K562 (cell line): ENCODE measurements around the gene FTSJ3. TPM values are rescaled to one million over a fixed set of nuclear protein-coding genes. Genes with fewer than 3 reads are reported as not detected.

Experiments used
- ATAC-seq: fragments of 200-7000 bp; cut with Tn5 transposase; 3 replicates; pipeline ENCODE4 v1.9.1; 2020; ENCODE audit warnings: moderate library complexity
- BruUV-seq: library from RNA; stranded (reverse); fragments of 400-500 nt; replicated peaks from 2 replicates; lab custom pipeline; 2021; lab: Mats Ljungman, UMichigan
- CTCF ChIA-PET: fragments of 300-600 bp; formaldehyde crosslinking; extraction: SDS; loops from one replicate; lab custom pipeline; 2021; ENCODE audit warnings: low intra/inter-chr PET ratio; lab: Yijun Ruan, JAX
- POLR2A ChIA-PET: fragments of 300-600, 350-650 bp; sonication (Branson Sonifier 250); formaldehyde crosslinking; extraction: SDS; loops from one replicate; lab custom pipeline; 2021; ENCODE audit warnings: antibody characterized with exemption, inconsistent platforms; lab: Yijun Ruan, JAX
- DNase-seq, 4 experiments: peaks; one replicate each; pipeline versions ENCODE4 v3.0.0 to v3.0.0-alpha.2; 2011 to 2018; ENCODE audit warnings: low spot score in 3 of 4, mixed read lengths in 3 of 4; ENCODE audit errors: extremely low read depth in 1 of 4
- FAIRE-seq: peaks from 2 replicates; lab custom pipeline; 2011; peaks lifted over from hg19 to GRCh38; lab: Jason Lieb, UNC
- H2AFZ ChIP-seq: 2 replicates; pipeline ENCODE4 v1.6.0; 2011; ENCODE audit warnings: low read depth, low read length, control low read depth, inconsistent platforms
- H3K27ac ChIP-seq: fragments of 200-600 bp; 3 replicates; pipeline ENCODE4 v1.8.0; 2011; ENCODE audit warnings: low read depth, mild to moderate bottlenecking, control low read depth, inconsistent platforms, low read length, moderate library complexity, mixed read lengths; ENCODE audit errors: extremely low read depth
- H3K27me3 ChIP-seq, 2 experiments: fragments of 300-600 bp in 1 of 2; 2 replicates in 1 of 2; 3 replicates in 1 of 2; pipeline versions ENCODE4 v1.6.0 to v1.8.0; 2011; ENCODE audit warnings: inconsistent platforms in 2 of 2, low read length in 2 of 2, mild to moderate bottlenecking in 1 of 2, mixed read lengths in 1 of 2, moderate library complexity in 1 of 2; ENCODE audit not compliant: control insufficient read depth in 2 of 2, insufficient read depth in 2 of 2
- H3K36me3 ChIP-seq: fragments of 300-600 bp; 3 replicates; pipeline ENCODE4 v1.8.0; 2011; ENCODE audit warnings: mild to moderate bottlenecking, low read length, inconsistent platforms; ENCODE audit not compliant: control insufficient read depth, insufficient read depth
- H3K4me1 ChIP-seq, 2 experiments: fragments of 200-600 bp in 1 of 2; replicated peaks in 1 of 2; 2 replicates in 1 of 2; 3 replicates in 1 of 2; pipeline versions ENCODE4 v1.5.1 to v1.8.0; 2011; ENCODE audit warnings: inconsistent platforms in 2 of 2, low read length in 2 of 2, mild to moderate bottlenecking in 1 of 2, mixed read lengths in 1 of 2, moderate library complexity in 1 of 2; ENCODE audit not compliant: control insufficient read depth in 2 of 2, insufficient read depth in 2 of 2
- H3K4me2 ChIP-seq: 2 replicates; pipeline ENCODE4 v1.6.1; 2011; ENCODE audit warnings: low read length, control low read depth, inconsistent platforms, mixed read lengths; ENCODE audit not compliant: insufficient read depth
- H3K4me3 ChIP-seq: fragments of 200-600 bp; sonication (generic), shearing (Covaris generic); 2 replicates; pipeline ENCODE4 v1.5.1; 2016; ENCODE audit warnings: control low read depth, inconsistent platforms
- H3K79me2 ChIP-seq: fragments of 200-600 bp; 3 replicates; pipeline ENCODE4 v1.8.0; 2011; ENCODE audit warnings: low read length, inconsistent platforms; ENCODE audit not compliant: control insufficient read depth, insufficient read depth
- H3K9ac ChIP-seq, 2 experiments: 2 replicates each; pipeline versions ENCODE4 v1.6.0 to v1.6.1; 2011; ENCODE audit warnings: low read depth in 2 of 2, low read length in 2 of 2, control low read depth in 1 of 2, inconsistent platforms in 1 of 2, mild to moderate bottlenecking in 1 of 2, mixed read lengths in 1 of 2; ENCODE audit not compliant: insufficient read depth in 1 of 2
- H3K9me1 ChIP-seq: one replicate; pipeline ENCODE4 v1.6.0; 2011; ENCODE audit warnings: inconsistent platforms, mild to moderate bottlenecking, low read length, moderate library complexity; ENCODE audit not compliant: control insufficient read depth, insufficient read depth
- H3K9me3 ChIP-seq: replicated peaks from 2 replicates; pipeline ENCODE4 v1.5.1; 2011; ENCODE audit warnings: low read depth, low read length, inconsistent platforms; ENCODE audit not compliant: control insufficient read depth, insufficient read depth
- H4K20me1 ChIP-seq: replicated peaks from 2 replicates; pipeline ENCODE4 v1.6.1; 2011; ENCODE audit warnings: low read length, inconsistent platforms, mixed read lengths; ENCODE audit not compliant: control insufficient read depth, insufficient read depth
- CHCHD3 ChIP-seq: fragments of 250-450 bp; sonication (Bioruptor Pico); IDR thresholded peaks from 2 replicates; pipeline ENCODE4 v2.1.2; 2022; ENCODE audit warnings: mild to moderate bottlenecking
- FOXJ2 ChIP-seq: fragments of 200-800 bp; sonication (Bioruptor generic); IDR thresholded peaks from 2 replicates; pipeline ENCODE4 v1.6.1; 2016; ENCODE audit warnings: missing genetic modification characterization, missing compliant biosample characterization
- KHSRP ChIP-seq: fragments of 450-650 bp; IDR thresholded peaks from 2 replicates; pipeline ENCODE4 v1.6.1; 2017
- KLF6 ChIP-seq: fragments of 250-450 bp; sonication (Bioruptor Pico); IDR thresholded peaks from 2 replicates; pipeline ENCODE4 v1.4.0; 2020; ENCODE audit warnings: mild to moderate bottlenecking, moderate library complexity, borderline replicate concordance
- MCM2 ChIP-seq: fragments of 450-650 bp; IDR thresholded peaks from 2 replicates; pipeline ENCODE4 v1.6.1; 2017; ENCODE audit warnings: low read depth, mild to moderate bottlenecking
- MTA3 ChIP-seq: fragments of 450-650 bp; formaldehyde crosslinking; IDR thresholded peaks from 2 replicates; pipeline ENCODE4 v1.6.1; 2017; ENCODE audit warnings: mild to moderate bottlenecking, borderline replicate concordance
- NR4A1 ChIP-seq, 2 experiments: fragments of 250-450 bp in 1 of 2; fragments of 450-650 bp in 1 of 2; sonication (Bioruptor Pico) in 1 of 2; IDR thresholded peaks; 2 replicates each; pipeline versions ENCODE4 v1.4.0 to v1.6.1; 2016 to 2020; ENCODE audit warnings: mild to moderate bottlenecking in 2 of 2, missing compliant biosample characterization in 1 of 2, missing genetic modification characterization in 1 of 2, moderate library complexity in 1 of 2
- OTX1 ChIP-seq: fragments of 450-650 bp; formaldehyde crosslinking; IDR thresholded peaks from 2 replicates; pipeline ENCODE4 v1.4.0; 2022; ENCODE audit warnings: mild to moderate bottlenecking
- SLC30A9 ChIP-seq: fragments of 250-450 bp; sonication (Bioruptor Pico); IDR thresholded peaks from 2 replicates; pipeline ENCODE4 v1.8.0; 2022; ENCODE audit warnings: mild to moderate bottlenecking, moderate library complexity
- STAT5A ChIP-seq: IDR thresholded peaks from 2 replicates; pipeline ENCODE4 v1.6.1; 2012; ENCODE audit warnings: low read length, inconsistent platforms, borderline replicate concordance
- TBP ChIP-seq: optimal IDR thresholded peaks from 2 replicates; pipeline ENCODE3; 2011; ENCODE audit warnings: low read depth, low read length, improper control_type of control experiment
- TCFL5 ChIP-seq: fragments of 250-450 bp; sonication (Bioruptor Pico); conservative IDR thresholded peaks from 2 replicates; pipeline ENCODE4 v1.6.1; 2021; ENCODE audit warnings: mild to moderate bottlenecking, moderate library complexity, matching md5 sums
- ZKSCAN8 ChIP-seq: fragments of 200-800 bp; sonication (Bioruptor generic); IDR thresholded peaks from 2 replicates; pipeline ENCODE4 v1.6.1; 2016; ENCODE audit warnings: missing genetic modification characterization, missing compliant biosample characterization
- ZNF347 ChIP-seq: fragments of 450-650 bp; formaldehyde crosslinking; IDR thresholded peaks from 2 replicates; pipeline ENCODE4 v1.4.0; 2020; ENCODE audit warnings: low read depth, mild to moderate bottlenecking, moderate library complexity
- WGBS: fragments of 100-300 bp; shearing (Covaris generic); methylation state at CpG from one replicate; pipeline ENCODE4 v1.1.6; 2016; ENCODE audit warnings: low coverage, mixed read lengths; ENCODE audit not compliant: insufficient coverage; ENCODE audit errors: missing lambda C conversion rate; 5-methylcytosine and 5-hydroxymethylcytosine counted together
- in situ Hi-C: fragments of 300-500 bp; cut with MboI; formaldehyde crosslinking; loops from 4 replicates; pipeline ENCODE4 v1.15.0; 2018; ENCODE audit warnings: inconsistent platforms, mixed read lengths
- intact Hi-C: fragments of 100-400 bp; cut with micrococcal nuclease; formaldehyde crosslinking; loops from 2 replicates; pipeline ENCODE4 v1.14.2; 2022
- polyA plus RNA-seq, 8 experiments: library from polyadenylated mRNA; depleted of rRNA in 4 of 8; stranded (reverse) in 5 of 8; unstranded in 3 of 8; fragments of >200 nt; fragmentation: Nextera tagmentation in 2 of 8; fragmentation: Illumina TruSeq in 1 of 8; extraction: Ambion mirVana in 2 of 8; extraction: Trizol in 1 of 8; gene quantifications; 2 replicates each; pipeline versions ENCODE4 v1.2.1 to v1.2.3, GENCODE V29; 2011 to 2014; ENCODE audit warnings: inconsistent platforms in 1 of 8, missing spikeins in 1 of 8
- total RNA-seq, 7 experiments: library from RNA; depleted of rRNA in 6 of 7; stranded (reverse); fragments of >200 nt in 6 of 7; fragmentation: Illumina TruSeq in 2 of 7; extraction: Trizol in 2 of 7; gene quantifications; 2 replicates each; pipeline versions ENCODE4 v1.2.1 to v1.2.3, GENCODE V29; 2011 to 2021; ENCODE audit warnings: low replicate concordance in 1 of 7
- TF ChIP-seq, protein P1 (sequence below): sonication (generic); formaldehyde crosslinking; IDR thresholded peaks from 2 replicates; pipeline ENCODE4 v1.8.0; 2022; ENCODE audit warnings: mild to moderate bottlenecking, missing genetic modification reagents
- TF ChIP-seq, protein P2 (sequence below): fragments of 450-650 bp; formaldehyde crosslinking; IDR thresholded peaks from 2 replicates; pipeline ENCODE4 v1.4.0; 2022; ENCODE audit warnings: missing genetic modification characterization
- TF ChIP-seq, protein P3 (sequence below), 2 experiments: IDR thresholded peaks; 2 replicates each; pipeline ENCODE4 v1.6.1; 2012; ENCODE audit warnings: improper control_type of control experiment in 2 of 2, low read depth in 2 of 2, low read length in 2 of 2, borderline replicate concordance in 1 of 2

FTSJ3 gene
- total and polyA plus RNA-seq, 9 of the 15 experiments (the other 6 are each of a cell fraction or from before 2014, with no cell fraction given): 18.0 to 65.6 (median 52.4) TPM

DNA sequence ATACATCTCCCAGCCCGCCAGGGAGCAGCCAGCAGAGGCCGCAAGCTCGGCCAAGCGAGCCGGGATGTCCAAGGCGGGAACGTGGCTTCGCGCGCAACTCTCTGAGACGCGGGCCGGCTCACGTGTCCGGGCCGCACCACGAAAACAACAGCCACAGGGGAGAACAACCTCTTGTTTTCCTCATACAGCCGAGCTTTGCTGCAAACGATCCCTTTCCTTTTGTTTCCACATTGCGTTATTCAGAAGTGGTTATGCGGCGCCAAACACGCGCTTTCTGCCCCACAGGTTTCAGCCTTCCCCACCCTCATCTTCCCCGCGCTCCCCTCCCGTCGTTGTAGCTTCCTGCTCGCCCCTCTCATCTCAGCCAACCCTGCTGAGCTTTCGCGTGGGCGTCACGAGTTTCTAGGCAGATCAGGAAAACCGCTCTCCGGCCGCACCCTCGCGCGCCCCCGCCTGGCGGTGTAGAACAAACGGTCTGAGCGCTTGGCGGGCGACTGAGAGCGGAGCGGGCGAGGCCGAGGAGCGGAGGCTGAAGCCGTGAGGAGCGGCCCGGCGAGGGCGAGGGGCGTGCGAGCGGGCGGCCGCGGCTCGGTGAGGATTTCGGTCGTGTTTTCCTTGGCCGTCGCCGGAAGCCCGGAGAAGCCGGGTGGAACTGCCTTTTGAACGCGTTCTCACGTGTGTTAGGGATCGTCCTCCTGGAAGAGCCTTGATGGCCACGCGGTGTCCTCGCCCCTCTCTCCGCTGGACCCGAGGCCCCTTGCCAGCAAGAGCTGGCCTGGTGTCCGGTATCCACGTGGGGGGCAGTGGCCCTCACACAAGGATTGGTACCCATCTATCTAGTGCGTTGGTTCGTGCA, 21.6 kb upstream of the FTSJ3 start:
- under 1% methylated on average over 50 of the region's 82 CpGs for WGBS
- ATAC-seq: peak; percentile 93
- TF ChIP-seq MTA3 (peak; percentile 72; the same call in 1 of the 2 replicates), ZKSCAN8 (no peak; the same call in 1 of the 2 replicates), ZNF347 (CRISPR knock-in tag) (no peak), TCFL5 (CRISPR knock-in tag) (no peak), SLC30A9 (CRISPR knock-in tag) (no peak), MCM2 (no peak), TBP (peak; percentile 56), NR4A1 (CRISPR knock-in tag; IDR thresholded peaks at IDR 0.05) (0 out of 2 replicates have a peak, but pooled peaks have one; percentile 18), NR4A1 (tag; IDR thresholded peaks at IDR 0.05) (peak; percentile 90), KHSRP (peak; percentile 79), STAT5A (peak; percentile 27; the same call in 1 of the 2 replicates), OTX1 (no peak; the same call in 1 of the 2 replicates), CHCHD3 (CRISPR knock-in tag) (no peak), KLF6 (CRISPR knock-in tag) (peak; percentile 62; the same call in 1 of the 2 replicates), FOXJ2 (no peak)
- TF ChIP-seq, protein P1, sequence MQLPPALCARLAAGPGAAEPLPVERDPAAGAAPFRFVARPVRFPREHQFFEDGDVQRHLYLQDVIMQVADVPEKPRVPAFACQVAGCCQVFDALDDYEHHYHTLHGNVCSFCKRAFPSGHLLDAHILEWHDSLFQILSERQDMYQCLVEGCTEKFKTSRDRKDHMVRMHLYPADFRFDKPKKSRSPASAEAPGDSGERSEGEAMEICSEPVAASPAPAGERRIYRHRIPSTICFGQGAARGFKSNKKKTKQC (CRISPR knock-in tag): peak; percentile 99
- TF ChIP-seq, protein P2, sequence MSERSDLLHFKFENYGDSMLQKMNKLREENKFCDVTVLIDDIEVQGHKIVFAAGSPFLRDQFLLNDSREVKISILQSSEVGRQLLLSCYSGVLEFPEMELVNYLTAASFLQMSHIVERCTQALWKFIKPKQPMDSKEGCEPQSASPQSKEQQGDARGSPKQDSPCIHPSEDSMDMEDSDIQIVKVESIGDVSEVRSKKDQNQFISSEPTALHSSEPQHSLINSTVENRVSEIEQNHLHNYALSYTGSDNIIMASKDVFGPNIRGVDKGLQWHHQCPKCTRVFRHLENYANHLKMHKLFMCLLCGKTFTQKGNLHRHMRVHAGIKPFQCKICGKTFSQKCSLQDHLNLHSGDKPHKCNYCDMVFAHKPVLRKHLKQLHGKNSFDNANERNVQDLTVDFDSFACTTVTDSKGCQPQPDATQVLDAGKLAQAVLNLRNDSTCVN: no peak; the same call in 1 of the 2 replicates
- TF ChIP-seq, protein P3, sequence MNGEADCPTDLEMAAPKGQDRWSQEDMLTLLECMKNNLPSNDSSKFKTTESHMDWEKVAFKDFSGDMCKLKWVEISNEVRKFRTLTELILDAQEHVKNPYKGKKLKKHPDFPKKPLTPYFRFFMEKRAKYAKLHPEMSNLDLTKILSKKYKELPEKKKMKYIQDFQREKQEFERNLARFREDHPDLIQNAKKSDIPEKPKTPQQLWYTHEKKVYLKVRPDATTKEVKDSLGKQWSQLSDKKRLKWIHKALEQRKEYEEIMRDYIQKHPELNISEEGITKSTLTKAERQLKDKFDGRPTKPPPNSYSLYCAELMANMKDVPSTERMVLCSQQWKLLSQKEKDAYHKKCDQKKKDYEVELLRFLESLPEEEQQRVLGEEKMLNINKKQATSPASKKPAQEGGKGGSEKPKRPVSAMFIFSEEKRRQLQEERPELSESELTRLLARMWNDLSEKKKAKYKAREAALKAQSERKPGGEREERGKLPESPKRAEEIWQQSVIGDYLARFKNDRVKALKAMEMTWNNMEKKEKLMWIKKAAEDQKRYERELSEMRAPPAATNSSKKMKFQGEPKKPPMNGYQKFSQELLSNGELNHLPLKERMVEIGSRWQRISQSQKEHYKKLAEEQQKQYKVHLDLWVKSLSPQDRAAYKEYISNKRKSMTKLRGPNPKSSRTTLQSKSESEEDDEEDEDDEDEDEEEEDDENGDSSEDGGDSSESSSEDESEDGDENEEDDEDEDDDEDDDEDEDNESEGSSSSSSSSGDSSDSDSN (IDR thresholded peaks at IDR 0.05; ENCODE audit: borderline replicate concordance in 1 of 2, low read depth in 2 of 2, low read length in 2 of 2): peak; percentile 82 to 91; a peak in 2 of 4 replicates

More for the DNA sequence above, 21.6 kb upstream of the FTSJ3 start:
- peaks cover 2% of the 10 kb centered on the region; the same call in 1 of the 2 replicates for H3K9me3 ChIP-seq
- POLR2A ChIA-PET: interaction anchor here (0.6 to 1.7 kb wide), 9 partner anchors 9 to 76 kb away, joined by 3 to 10 read pairs (median 6); partner anchors contain the start of genes CCDC47 and PSMC5
- H3K4me3 ChIP-seq: peak overlapping the region; percentile 40
- peak; percentile 89 for FAIRE-seq
- peaks cover 22 to 26% of the 10 kb centered on the region in 2 experiments; a peak in 4 of 5 replicates for H3K4me1 ChIP-seq
- H3K27me3 ChIP-seq: no peaks in the 10 kb centered on the region
- peak overlapping the region; percentile 91 to 95 for H3K9ac ChIP-seq
- peak overlapping the region; percentile 86 for H3K4me2 ChIP-seq
- intact Hi-C loops: loop anchor here (10.0 kb wide), 2 partner anchors 224 to 414 kb away; partner anchors contain the start of gene MAP3K3
- no peaks in the 10 kb centered on the region for H3K9me1 ChIP-seq
- H3K27ac ChIP-seq: peak overlapping the region; percentile 99
- BruUV-seq: TSS peak; percentile 69
- peak; percentile 92 to 99 (median 96) for DNase-seq
- in situ Hi-C loops: loop anchor here (25.0 kb wide), 1 partner anchor 412 kb away; the partner anchor contains the start of gene CYB561
- H4K20me1 ChIP-seq: no peaks in the 10 kb centered on the region
- peaks cover 5% of the 10 kb centered on the region; the same call in 1 of the 3 replicates for H3K36me3 ChIP-seq
- peaks cover 30% of the 10 kb centered on the region for H3K79me2 ChIP-seq
- peak overlapping the region; percentile 100 for H2AFZ ChIP-seq
- CTCF ChIA-PET: interaction anchor here (0.6 kb wide), 1 partner anchor 1371 kb away, joined by 3 read pairs; no protein-coding TSS in a partner anchor
